ENCODE results near the gene SRGAP1. TPM values are rescaled to one million over a fixed set of nuclear protein-coding genes. Genes with fewer than 3 reads are reported as not detected.
"Not testable (repeated sequence)": the region's sequence is repeated elsewhere in the genome, so short reads cannot be mapped to it uniquely, and the experiment has no call there.

The SRGAP1 gene
- polyA plus RNA-seq, 1 donor from 2014 or later = 4.8 TPM

GRCh38 chr12:64127811-64128210 is 283.3 kb downstream of the SRGAP1 start:
- H3K27me3 ChIP-seq (ENCODE audit: insufficient read depth, low read depth, low read length) = no peaks in the 10 kb centered on the region
- H3K4me3 ChIP-seq (ENCODE audit: low read length) = no peak overlapping the region
- peaks cover 5% of the 10 kb centered on the region for H3K36me3 ChIP-seq (ENCODE audit: insufficient read depth, low read length)
- no peaks in the 10 kb centered on the region for H3K9me3 ChIP-seq (ENCODE audit: low read length)
- no peaks in the 10 kb centered on the region for H3K79me2 ChIP-seq (replicated peaks; ENCODE audit: insufficient read depth, low read length)
- no peaks in the 10 kb centered on the region for H3K9me2 ChIP-seq (ENCODE audit: insufficient read depth, low read length)
- H3K4me2 ChIP-seq (ENCODE audit: low read length) = no peak overlapping the region
- H3K27ac ChIP-seq (ENCODE audit: low read length) = no peak overlapping the region
- no peak for TF ChIP-seq SMC3 (conservative IDR thresholded peaks at IDR 0.05; ENCODE audit: poor library complexity)
- TF ChIP-seq EP300 (conservative IDR thresholded peaks at IDR 0.05; ENCODE audit: poor library complexity, severe bottlenecking) = no peak
- TF ChIP-seq, protein P1, sequence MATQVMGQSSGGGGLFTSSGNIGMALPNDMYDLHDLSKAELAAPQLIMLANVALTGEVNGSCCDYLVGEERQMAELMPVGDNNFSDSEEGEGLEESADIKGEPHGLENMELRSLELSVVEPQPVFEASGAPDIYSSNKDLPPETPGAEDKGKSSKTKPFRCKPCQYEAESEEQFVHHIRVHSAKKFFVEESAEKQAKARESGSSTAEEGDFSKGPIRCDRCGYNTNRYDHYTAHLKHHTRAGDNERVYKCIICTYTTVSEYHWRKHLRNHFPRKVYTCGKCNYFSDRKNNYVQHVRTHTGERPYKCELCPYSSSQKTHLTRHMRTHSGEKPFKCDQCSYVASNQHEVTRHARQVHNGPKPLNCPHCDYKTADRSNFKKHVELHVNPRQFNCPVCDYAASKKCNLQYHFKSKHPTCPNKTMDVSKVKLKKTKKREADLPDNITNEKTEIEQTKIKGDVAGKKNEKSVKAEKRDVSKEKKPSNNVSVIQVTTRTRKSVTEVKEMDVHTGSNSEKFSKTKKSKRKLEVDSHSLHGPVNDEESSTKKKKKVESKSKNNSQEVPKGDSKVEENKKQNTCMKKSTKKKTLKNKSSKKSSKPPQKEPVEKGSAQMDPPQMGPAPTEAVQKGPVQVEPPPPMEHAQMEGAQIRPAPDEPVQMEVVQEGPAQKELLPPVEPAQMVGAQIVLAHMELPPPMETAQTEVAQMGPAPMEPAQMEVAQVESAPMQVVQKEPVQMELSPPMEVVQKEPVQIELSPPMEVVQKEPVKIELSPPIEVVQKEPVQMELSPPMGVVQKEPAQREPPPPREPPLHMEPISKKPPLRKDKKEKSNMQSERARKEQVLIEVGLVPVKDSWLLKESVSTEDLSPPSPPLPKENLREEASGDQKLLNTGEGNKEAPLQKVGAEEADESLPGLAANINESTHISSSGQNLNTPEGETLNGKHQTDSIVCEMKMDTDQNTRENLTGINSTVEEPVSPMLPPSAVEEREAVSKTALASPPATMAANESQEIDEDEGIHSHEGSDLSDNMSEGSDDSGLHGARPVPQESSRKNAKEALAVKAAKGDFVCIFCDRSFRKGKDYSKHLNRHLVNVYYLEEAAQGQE (IDR thresholded peaks at IDR 0.05; ENCODE audit: borderline replicate concordance) = no peak
- no peak for TF ChIP-seq EZH2 (IDR thresholded peaks at IDR 0.05; ENCODE audit: borderline replicate concordance, insufficient read depth, low read length, poor library complexity, severe bottlenecking)
- TF ChIP-seq MXI1 (conservative IDR thresholded peaks at IDR 0.05; ENCODE audit: poor library complexity, severe bottlenecking) = no peak
- no peak for TF ChIP-seq RAD21 (conservative IDR thresholded peaks at IDR 0.05)
- TF ChIP-seq CTCF (IDR thresholded peaks at IDR 0.05; ENCODE audit: poor library complexity, severe bottlenecking) = no peak
- TF ChIP-seq POLR2AphosphoS5 (IDR thresholded peaks at IDR 0.05) = no peak
- no peak for TF ChIP-seq TAF1 (IDR thresholded peaks at IDR 0.05; ENCODE audit: low read depth)
- H2AFZ ChIP-seq (ENCODE audit: low read depth, low read length) = no peak overlapping the region
- no peaks in the 10 kb centered on the region for H4K20me1 ChIP-seq (ENCODE audit: insufficient read depth)
- no peaks in the 10 kb centered on the region for H3F3A ChIP-seq (ENCODE audit: insufficient read depth, low read length, poor library complexity, severe bottlenecking)
- no peak overlapping the region for H3K9ac ChIP-seq (ENCODE audit: low read length)

GRCh38 chr12:64128366-64128765 is 283.9 kb downstream of the SRGAP1 start:
- Histone ChIP-seq H3K9me3 (ENCODE audit: low read length) (no peaks in the 10 kb centered on the region), H3K36me3 (ENCODE audit: insufficient read depth, low read length) (peaks cover 5% of the 10 kb centered on the region), H3K27ac (ENCODE audit: low read length) (no peak overlapping the region), H2AFZ (ENCODE audit: low read depth, low read length) (no peak overlapping the region), H3K27me3 (ENCODE audit: insufficient read depth, low read depth, low read length) (no peaks in the 10 kb centered on the region), H3F3A (ENCODE audit: insufficient read depth, low read length, poor library complexity, severe bottlenecking) (no peaks in the 10 kb centered on the region), H3K79me2 (replicated peaks; ENCODE audit: insufficient read depth, low read length) (no peaks in the 10 kb centered on the region), H3K4me3 (ENCODE audit: low read length) (no peak overlapping the region), H3K4me2 (ENCODE audit: low read length) (no peak overlapping the region), H3K9ac (ENCODE audit: low read length) (no peak overlapping the region), H4K20me1 (ENCODE audit: insufficient read depth) (no peaks in the 10 kb centered on the region), H3K9me2 (ENCODE audit: insufficient read depth, low read length) (no peaks in the 10 kb centered on the region)
- TF ChIP-seq, protein P1 (IDR thresholded peaks at IDR 0.05; ENCODE audit: borderline replicate concordance) = no peak
- TF ChIP-seq MXI1 (conservative IDR thresholded peaks at IDR 0.05; ENCODE audit: poor library complexity, severe bottlenecking) = no peak
- no peak for TF ChIP-seq POLR2AphosphoS5 (IDR thresholded peaks at IDR 0.05)
- no peak for TF ChIP-seq SMC3 (conservative IDR thresholded peaks at IDR 0.05; ENCODE audit: poor library complexity)
- no peak for TF ChIP-seq RAD21 (conservative IDR thresholded peaks at IDR 0.05)
- no peak for TF ChIP-seq EZH2 (IDR thresholded peaks at IDR 0.05; ENCODE audit: borderline replicate concordance, insufficient read depth, low read length, poor library complexity, severe bottlenecking)
- TF ChIP-seq CTCF (IDR thresholded peaks at IDR 0.05; ENCODE audit: poor library complexity, severe bottlenecking) = no peak
- TF ChIP-seq EP300 (conservative IDR thresholded peaks at IDR 0.05; ENCODE audit: poor library complexity, severe bottlenecking) = no peak
- no peak for TF ChIP-seq TAF1 (IDR thresholded peaks at IDR 0.05; ENCODE audit: low read depth)

DNA sequence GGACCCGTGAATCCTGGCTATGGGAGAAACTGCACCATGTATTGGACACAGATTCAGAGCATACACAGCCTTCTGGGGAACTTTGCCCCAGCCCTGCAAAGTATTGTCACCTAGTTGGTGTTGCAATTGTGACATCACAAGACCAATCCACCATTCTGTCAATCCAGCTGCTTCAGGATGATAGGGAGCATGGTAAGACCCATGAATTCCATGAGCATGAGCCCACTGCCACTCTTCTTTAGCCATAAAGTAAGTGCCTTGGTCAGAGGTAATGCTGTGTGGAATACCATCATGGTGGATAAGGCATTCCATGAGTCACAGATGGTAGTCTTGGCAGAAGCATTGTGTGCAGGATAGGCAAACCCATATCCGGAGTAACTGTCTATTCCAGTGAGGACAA is 286.0 kb downstream of the SRGAP1 start:
- not testable (repeated sequence) for H3K27me3 ChIP-seq (ENCODE audit: insufficient read depth, low read depth, low read length); H2AFZ ChIP-seq (ENCODE audit: low read depth, low read length); H3K79me2 ChIP-seq (replicated peaks; ENCODE audit: insufficient read depth, low read length); H3K9me3 ChIP-seq (ENCODE audit: low read length); H3F3A ChIP-seq (ENCODE audit: insufficient read depth, low read length, poor library complexity, severe bottlenecking); H3K4me3 ChIP-seq (ENCODE audit: low read length); H3K9ac ChIP-seq (ENCODE audit: low read length); H3K27ac ChIP-seq (ENCODE audit: low read length); H3K9me2 ChIP-seq (ENCODE audit: insufficient read depth, low read length); H3K36me3 ChIP-seq (ENCODE audit: insufficient read depth, low read length); H4K20me1 ChIP-seq (ENCODE audit: insufficient read depth); H3K4me2 ChIP-seq (ENCODE audit: low read length)

Measured in neural cell (in vitro differentiated cells).